HG03520 (cell line): Measurements from ENCODE around the gene TBC1D13.
"Not testable (repeated sequence)": the region's sequence is repeated elsewhere in the genome, so short reads cannot be mapped to it uniquely, and the experiment has no call there.

ENCODE experiments used
- ATAC-seq: cut with Tn5 transposase; IDR thresholded peaks from one replicate; pipeline ENCODE4 v1.9.1; 2021; ENCODE audit warnings: mild to moderate bottlenecking, moderate library complexity; ENCODE audit not compliant: unreplicated experiment

Gene TBC1D13, protein sequence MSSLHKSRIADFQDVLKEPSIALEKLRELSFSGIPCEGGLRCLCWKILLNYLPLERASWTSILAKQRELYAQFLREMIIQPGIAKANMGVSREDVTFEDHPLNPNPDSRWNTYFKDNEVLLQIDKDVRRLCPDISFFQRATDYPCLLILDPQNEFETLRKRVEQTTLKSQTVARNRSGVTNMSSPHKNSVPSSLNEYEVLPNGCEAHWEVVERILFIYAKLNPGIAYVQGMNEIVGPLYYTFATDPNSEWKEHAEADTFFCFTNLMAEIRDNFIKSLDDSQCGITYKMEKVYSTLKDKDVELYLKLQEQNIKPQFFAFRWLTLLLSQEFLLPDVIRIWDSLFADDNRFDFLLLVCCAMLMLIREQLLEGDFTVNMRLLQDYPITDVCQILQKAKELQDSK

GRCh38 chr9:128786681-128787601, at the start of gene TBC1D13:
TBC1D13 (plus strand) TSS chr9:128787253; CDS start chr9:128787354, 101 bp downstream.
- ATAC-seq = peak; percentile 72

DNA sequence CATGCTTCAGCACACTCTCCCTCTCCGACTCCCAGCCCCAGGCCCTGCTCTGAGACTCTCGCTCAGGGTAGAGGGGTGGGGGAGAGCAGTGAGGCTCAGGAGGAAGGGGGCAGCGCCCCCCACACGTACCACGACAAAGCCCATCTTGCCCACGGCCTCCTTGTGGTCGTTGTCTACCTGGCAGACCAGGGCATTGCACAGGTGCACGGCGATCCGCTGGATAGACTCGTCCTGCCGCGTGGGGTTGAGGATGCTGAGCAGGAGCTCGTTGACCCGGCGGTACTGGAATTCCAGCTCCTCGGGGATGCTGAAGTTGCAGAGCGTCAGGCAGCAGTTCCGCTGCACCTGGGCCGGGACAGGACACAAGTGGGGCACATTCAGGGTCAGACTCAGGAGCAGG, 44.7 kb upstream of the TBC1D13 start:
- no peak for ATAC-seq

- ATAC-seq = no peak
Measured at GRCh38 chr9:128743421-128743820, 43.6 kb upstream of the TBC1D13 start.

DNA sequence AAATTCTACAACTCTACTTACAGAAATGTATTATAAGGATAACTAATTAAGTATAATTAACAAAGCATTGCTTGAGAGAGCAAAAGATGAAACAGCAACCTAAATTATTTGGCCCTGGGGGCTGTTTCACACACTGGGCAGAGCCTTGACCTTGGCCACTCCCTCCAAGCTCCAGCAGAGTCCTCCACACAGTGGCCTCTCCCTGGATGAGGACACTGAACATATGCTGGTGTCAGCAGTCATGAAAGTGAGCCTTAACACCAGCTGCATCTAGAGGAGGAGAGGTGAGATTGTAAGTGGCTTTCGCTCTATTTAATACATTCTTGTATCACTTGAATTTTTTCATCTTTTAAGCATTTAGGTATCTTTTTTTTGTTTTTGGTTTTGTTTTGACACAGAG, 39.8 kb upstream of the TBC1D13 start:
- no peak for ATAC-seq

DNA sequence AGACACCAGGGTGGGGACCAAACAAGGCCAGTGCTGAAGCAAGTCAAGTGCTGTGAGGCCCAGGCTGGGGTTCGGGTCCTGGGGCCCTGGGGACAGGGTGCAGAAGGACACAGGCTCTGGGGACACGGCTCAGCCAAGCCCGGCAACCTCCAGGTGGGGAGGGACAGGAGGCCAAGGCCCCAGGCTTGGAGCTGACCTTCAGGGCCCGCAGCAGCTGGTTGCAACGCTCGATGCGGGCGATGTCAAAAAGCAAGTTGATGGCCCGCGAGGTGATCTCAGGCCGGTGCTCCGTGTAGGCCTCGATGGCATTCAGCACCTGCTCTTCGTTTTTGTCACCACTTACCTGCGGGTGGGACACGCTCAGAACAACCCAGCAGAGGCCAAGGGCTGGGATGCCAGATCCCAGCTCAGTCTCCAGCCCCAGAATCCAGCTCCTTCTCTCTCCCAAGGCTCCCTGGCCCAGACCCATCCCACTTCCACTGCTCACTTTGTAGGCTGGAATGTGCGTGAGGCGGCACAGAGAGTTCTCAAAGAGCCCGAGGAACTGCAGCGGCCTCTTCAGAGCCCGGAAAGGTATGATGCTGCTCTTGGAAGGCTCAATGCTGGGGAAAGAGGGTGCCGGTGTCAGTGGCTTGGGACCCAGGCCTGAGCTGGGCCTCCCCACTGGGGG, 36.0 kb upstream of the TBC1D13 start:
- no peak for ATAC-seq

DNA sequence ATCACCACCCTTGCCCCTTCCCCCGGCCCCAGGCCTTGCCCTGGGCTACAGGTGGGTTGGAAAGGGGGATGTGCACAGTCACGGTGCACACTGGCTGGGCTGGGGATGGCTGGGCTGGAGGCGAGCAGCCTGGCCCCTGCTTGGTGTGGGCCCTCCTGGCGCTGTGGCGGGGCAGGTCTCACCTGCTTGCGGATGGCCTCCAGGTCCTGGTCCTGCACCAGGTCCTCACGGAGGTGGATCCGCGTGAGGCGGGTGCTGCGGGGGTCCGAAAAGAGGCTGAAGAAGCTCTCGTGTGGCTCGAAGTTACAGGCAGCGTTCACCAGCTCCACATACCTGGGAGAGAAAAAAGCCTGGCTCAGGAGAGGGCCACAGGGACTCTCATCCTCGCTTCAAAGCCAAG, 33.4 kb upstream of the TBC1D13 start:
- no peak for ATAC-seq

DNA sequence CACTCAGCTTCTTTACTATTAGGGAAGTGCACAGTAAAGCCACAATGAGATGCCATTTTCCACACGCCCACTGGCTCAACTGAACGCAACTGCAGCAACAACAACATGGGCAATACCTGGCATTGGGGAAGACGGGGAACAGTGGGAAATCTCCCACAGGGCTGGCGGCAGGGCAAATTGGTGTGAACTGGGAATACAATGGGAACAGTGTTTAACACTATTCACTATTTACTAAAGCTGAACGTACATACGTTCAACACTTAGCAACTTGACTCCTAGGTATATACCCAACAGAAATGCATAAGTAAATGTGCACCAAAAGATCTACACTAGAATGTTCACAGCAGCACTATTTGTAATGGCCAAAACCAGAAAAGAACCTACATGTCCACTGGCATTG, 29.5 kb upstream of the TBC1D13 start:
- no peak for ATAC-seq

- no peak for ATAC-seq
Measured at GRCh38 chr9:128762671-128763449, 24.2 kb upstream of the TBC1D13 start.

- no peak for ATAC-seq
Measured at GRCh38 chr9:128764361-128764760, 22.7 kb upstream of the TBC1D13 start.

DNA sequence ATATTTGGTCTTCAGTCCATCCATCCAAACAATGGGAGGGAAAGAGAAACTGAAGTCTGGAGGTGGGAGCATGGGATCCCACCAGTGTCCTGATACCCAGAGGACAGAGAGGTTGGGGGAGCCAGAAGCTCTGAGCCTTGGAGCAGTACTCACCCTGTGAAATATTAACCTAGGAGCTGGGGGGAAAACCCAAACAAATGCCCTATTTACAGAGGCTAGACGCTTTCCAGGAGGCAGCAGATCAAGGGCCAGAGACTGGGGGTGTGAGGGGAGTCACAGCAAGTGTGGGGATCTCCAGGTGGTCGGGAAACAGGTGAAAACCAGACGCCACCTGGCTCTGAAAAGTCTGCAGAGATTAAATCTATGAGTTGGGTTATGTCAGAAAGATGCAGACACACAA, 21.6 kb upstream of the TBC1D13 start:
- ATAC-seq = no peak

DNA sequence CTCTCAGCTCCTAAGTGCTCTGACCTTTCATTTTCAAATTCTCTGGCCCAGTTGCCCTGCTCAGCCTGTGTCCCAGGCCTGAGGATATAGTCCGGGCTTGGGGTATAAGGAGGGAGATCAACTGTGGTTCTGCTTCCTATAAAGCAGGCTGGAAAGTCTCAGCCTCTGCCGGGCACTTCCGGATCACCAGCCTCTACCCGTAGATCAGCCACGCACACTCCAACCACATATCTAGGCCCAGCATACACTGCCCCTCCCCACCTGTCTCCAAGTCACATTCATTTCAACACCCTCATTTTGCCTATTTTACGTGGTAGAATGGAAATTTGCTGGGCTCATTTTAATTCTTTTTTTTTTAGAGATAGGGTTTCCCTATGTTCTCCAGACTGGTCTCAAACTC, 18.4 kb upstream of the TBC1D13 start:
- ATAC-seq = no peak

DNA sequence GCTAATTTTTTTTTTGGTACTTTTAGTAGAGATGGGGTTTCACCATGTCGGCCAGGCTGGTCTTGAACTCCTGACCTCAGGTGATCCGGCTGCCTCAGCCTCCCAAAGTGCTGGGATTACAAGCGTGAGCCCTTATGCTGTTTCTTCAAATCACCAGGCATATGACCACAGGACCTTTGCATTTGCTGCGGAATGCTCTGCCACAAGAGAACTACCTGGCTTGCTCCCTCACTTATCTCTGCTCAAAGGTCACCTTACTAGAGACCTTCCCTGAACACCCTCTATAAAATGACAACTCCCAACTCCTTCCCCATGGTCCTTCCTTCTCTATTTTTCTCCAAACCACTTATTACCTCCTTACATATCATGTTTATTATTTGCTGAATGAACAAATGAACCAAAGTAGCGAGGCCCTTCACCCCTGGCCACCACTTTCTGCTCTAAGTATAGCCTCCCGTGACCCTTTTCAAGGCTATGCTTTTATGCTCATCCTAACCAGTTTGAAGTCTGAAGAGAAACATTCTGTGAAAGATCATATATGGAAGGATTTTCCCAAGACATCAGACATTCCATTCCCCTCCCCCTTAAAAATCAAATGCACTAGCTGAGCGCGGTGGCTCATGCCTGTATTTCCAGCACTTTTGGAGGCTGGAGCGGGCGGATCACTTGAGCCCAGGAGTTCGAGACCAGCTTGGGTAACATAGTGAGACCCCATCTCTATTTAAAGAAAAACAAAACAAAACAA, 16.6 kb upstream of the TBC1D13 start:
- no peak for ATAC-seq

- ATAC-seq = peak; percentile 16
Measured at GRCh38 chr9:128771094-128771721, 15.8 kb upstream of the TBC1D13 start.

DNA sequence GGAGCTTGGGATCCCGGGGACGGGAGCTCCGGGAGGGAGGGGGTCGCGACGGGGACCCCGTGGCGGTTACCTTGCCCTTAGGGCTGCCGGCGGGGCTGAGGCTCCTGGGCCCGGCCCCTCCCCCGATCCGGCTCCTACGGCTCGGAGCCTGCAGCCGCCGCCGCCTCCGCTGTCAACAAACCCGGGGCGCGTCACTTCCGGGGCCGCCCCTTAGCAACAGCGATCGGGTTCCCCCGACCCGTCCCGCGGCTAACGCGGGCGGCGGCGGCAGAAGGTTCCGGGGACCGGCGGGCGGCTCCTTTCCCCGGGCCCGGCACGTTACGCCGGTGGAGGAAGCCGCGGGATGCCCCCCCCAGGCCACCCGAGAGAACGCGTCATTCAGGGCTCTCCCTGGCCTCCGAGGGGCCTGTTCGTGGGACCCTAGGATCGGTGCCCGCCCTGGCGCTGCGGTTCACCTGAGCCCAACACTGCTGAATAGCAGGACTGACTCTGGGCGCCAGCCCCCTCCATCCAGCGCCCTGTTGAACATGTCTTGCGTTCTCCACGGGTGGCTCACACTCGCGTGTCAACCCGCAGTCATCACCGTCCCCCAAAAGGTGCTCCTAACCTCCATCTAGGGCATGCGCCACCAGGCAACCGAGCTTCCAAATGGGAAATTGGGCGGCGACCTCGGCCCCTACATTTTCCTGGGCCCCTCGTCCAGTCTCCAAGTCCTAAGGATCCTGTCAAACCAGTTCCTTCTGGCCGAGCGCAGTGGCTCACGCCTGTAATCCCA, 15.1 kb upstream of the TBC1D13 start, which contains the start of gene ZER1:
Gene ZER1, minus strand, starts transcription at position 183 of the 775 bp plus-strand sequence. CDS start 16,362 bp downstream, outside the sequence.
- ATAC-seq = peak; percentile 81

GRCh38 chr9:128773049-128773448, 14.0 kb upstream of the TBC1D13 start:
- no peak for ATAC-seq

GRCh38 chr9:128774804-128775203, 12.2 kb upstream of the TBC1D13 start:
- no peak for ATAC-seq

- ATAC-seq = not testable (repeated sequence)
Measured at GRCh38 chr9:128780093-128780492, 7.0 kb upstream of the TBC1D13 start.
